Neural cell (in vitro differentiated cells): ENCODE data around the gene IL9R. TPM values are rescaled to one million over a fixed set of nuclear protein-coding genes. Genes with fewer than 3 reads are reported as not detected.

Experiments used
- H2AFZ ChIP-seq: fragments of 200-600, 300-800 bp; sonication (generic), shearing (Covaris generic); 2 replicates; pipeline ENCODE4 v1.6.0; 2014; ENCODE audit warnings: low read depth, mild to moderate bottlenecking, antibody characterized with exemption, low read length, moderate library complexity
- H3F3A ChIP-seq: fragments of 200-600 bp; shearing (Covaris generic); 2 replicates; pipeline ENCODE4 v1.6.1; 2016; ENCODE audit warnings: mild to moderate bottlenecking, moderate library complexity, mixed read lengths, antibody characterized with exemption, low read length; ENCODE audit not compliant: insufficient read depth, poor library complexity, severe bottlenecking
- H3K27ac ChIP-seq: fragments of 200-600, 300-800 bp; sonication (generic), shearing (Covaris generic); 2 replicates; pipeline ENCODE4 v1.5.1; 2014; ENCODE audit warnings: mild to moderate bottlenecking, low read length, moderate library complexity
- H3K27me3 ChIP-seq: fragments of 300-800, 200-600 bp; sonication (generic), shearing (Covaris generic); 2 replicates; pipeline ENCODE4 v1.6.0; 2014; ENCODE audit warnings: mild to moderate bottlenecking, low read depth, low read length, moderate library complexity; ENCODE audit not compliant: insufficient read depth
- H3K36me3 ChIP-seq: fragments of 300-800, 200-600 bp; sonication (generic), shearing (Covaris generic); 2 replicates; pipeline ENCODE4 v1.5.1; 2014; ENCODE audit warnings: mild to moderate bottlenecking, antibody characterized with exemption, low read length, moderate library complexity; ENCODE audit not compliant: insufficient read depth
- H3K4me2 ChIP-seq: fragments of 300-800, 200-600 bp; sonication (generic), shearing (Covaris generic); 2 replicates; pipeline ENCODE4 v1.6.0; 2014; ENCODE audit warnings: mild to moderate bottlenecking, low read length
- H3K4me3 ChIP-seq: fragments of 300-800, 200-600 bp; sonication (generic), shearing (Covaris generic); 2 replicates; pipeline ENCODE4 v1.5.1; 2014; ENCODE audit warnings: mild to moderate bottlenecking, low read length, moderate library complexity
- H3K79me2 ChIP-seq: fragments of 200-600 bp; shearing (Covaris generic); replicated peaks from 2 replicates; pipeline ENCODE4 v1.6.0; 2014; ENCODE audit warnings: mild to moderate bottlenecking, low read length, moderate library complexity; ENCODE audit not compliant: insufficient read depth
- H3K9ac ChIP-seq: fragments of 300-800, 200-600 bp; sonication (generic), shearing (Covaris generic); 2 replicates; pipeline ENCODE4 v1.6.1; 2016; ENCODE audit warnings: mild to moderate bottlenecking, low read length, mixed read lengths
- H3K9me2 ChIP-seq: fragments of 200-600 bp; shearing (Covaris generic); 2 replicates; pipeline ENCODE4 v1.6.1; 2016; ENCODE audit warnings: mild to moderate bottlenecking, low read length, mixed read lengths; ENCODE audit not compliant: insufficient read depth
- H3K9me3 ChIP-seq: fragments of 200-600, 300-800 bp; sonication (generic), shearing (Covaris generic); 2 replicates; pipeline ENCODE4 v1.6.1; 2016; ENCODE audit warnings: mild to moderate bottlenecking, mixed run types, low read length, moderate library complexity, mixed read lengths
- H4K20me1 ChIP-seq: fragments of 200-600 bp; shearing (Covaris generic); 2 replicates; pipeline ENCODE4 v1.6.1; 2016; ENCODE audit warnings: mild to moderate bottlenecking, mixed run types; ENCODE audit not compliant: insufficient read depth
- CTCF ChIP-seq: fragments of 450-650 bp; IDR thresholded peaks from 2 replicates; pipeline ENCODE4 v1.5.1; 2014; ENCODE audit warnings: antibody characterized with exemption, mild to moderate bottlenecking, moderate library complexity; ENCODE audit not compliant: poor library complexity, severe bottlenecking
- EP300 ChIP-seq: fragments of 450-650 bp; conservative IDR thresholded peaks from 2 replicates; pipeline ENCODE4 v1.6.1; 2014; ENCODE audit warnings: antibody characterized with exemption, mild to moderate bottlenecking, moderate library complexity; ENCODE audit not compliant: poor library complexity, severe bottlenecking
- EZH2 ChIP-seq: fragments of 200-600, 300-800 bp; shearing (Covaris generic), sonication (generic); IDR thresholded peaks from 2 replicates; pipeline ENCODE4 v1.6.1; 2014; ENCODE audit warnings: antibody characterized with exemption, low read length, borderline replicate concordance, mild to moderate bottlenecking; ENCODE audit not compliant: insufficient read depth, poor library complexity, severe bottlenecking
- MXI1 ChIP-seq: fragments of 450-650 bp; conservative IDR thresholded peaks from 2 replicates; pipeline ENCODE4 v1.6.1; 2014; ENCODE audit warnings: antibody characterized with exemption, mild to moderate bottlenecking; ENCODE audit not compliant: poor library complexity, severe bottlenecking
- POLR2AphosphoS5 ChIP-seq: IDR thresholded peaks from 2 replicates; pipeline ENCODE4 v1.6.1; 2012
- RAD21 ChIP-seq: fragments of 450-650 bp; conservative IDR thresholded peaks from 2 replicates; pipeline ENCODE4 v1.6.1; 2014; ENCODE audit warnings: antibody characterized with exemption, mild to moderate bottlenecking, moderate library complexity
- REST ChIP-seq: IDR thresholded peaks from 2 replicates; pipeline ENCODE4 v1.6.1; 2012; ENCODE audit warnings: borderline replicate concordance
- SMC3 ChIP-seq: fragments of 450-650 bp; conservative IDR thresholded peaks from 2 replicates; pipeline ENCODE4 v1.6.1; 2014; ENCODE audit warnings: antibody characterized with exemption, mild to moderate bottlenecking, moderate library complexity; ENCODE audit not compliant: poor library complexity
- TAF1 ChIP-seq: IDR thresholded peaks from 2 replicates; pipeline ENCODE4 v1.6.1; 2012; ENCODE audit warnings: low read depth
- polyA minus RNA-seq: library from RNA; depleted of rRNA, polyadenylated mRNA; stranded (reverse); fragments of >200 nt; gene quantifications from 2 replicates; pipeline ENCODE4 v1.2.3, GENCODE V29; 2014
- polyA plus RNA-seq: library from polyadenylated mRNA; depleted of rRNA; stranded (reverse); fragments of >200 nt; gene quantifications from 2 replicates; pipeline ENCODE4 v1.2.3, GENCODE V29; 2014

IL9R gene
- polyA plus RNA-seq: not detected in 2 replicates
- polyA minus RNA-seq: not detected in 2 replicates

GRCh38 chrX:155997436-155997835 is at the start of gene IL9R:
Gene IL9R, plus strand, starts transcription at chrX:155997696. Its CDS starts 64 bp downstream, at chrX:155997760.
- Histone ChIP-seq H3K79me2 (no peaks in the 10 kb centered on the region), H3K36me3 (no peaks in the 10 kb centered on the region), H2AFZ (no peak within 1 kb of the TSS), H3K27me3 (no peaks in the 10 kb centered on the region), H3K9ac (no peak within 1 kb of the TSS), H3K9me3 (no peaks in the 10 kb centered on the region), H3K9me2 (no peaks in the 10 kb centered on the region), H3K27ac (no peak within 1 kb of the TSS), H3K4me3 (no peak within 1 kb of the TSS), H3F3A (no peaks in the 10 kb centered on the region), H3K4me2 (no peak within 1 kb of the TSS), H4K20me1 (no peaks in the 10 kb centered on the region)
- TF ChIP-seq EP300: no peak
- TF ChIP-seq REST: no peak
- no peak for TF ChIP-seq EZH2

- Histone ChIP-seq H3K27me3 (no peaks in the 10 kb centered on the region), H3F3A (no peaks in the 10 kb centered on the region), H3K9me2 (no peaks in the 10 kb centered on the region), H3K9me3 (no peaks in the 10 kb centered on the region), H3K9ac (no peak overlapping the region), H3K4me3 (no peak overlapping the region), H3K4me2 (no peak overlapping the region), H3K27ac (no peak overlapping the region), H4K20me1 (no peaks in the 10 kb centered on the region), H2AFZ (no peak overlapping the region), H3K36me3 (no peaks in the 10 kb centered on the region), H3K79me2 (no peaks in the 10 kb centered on the region)
- no peak for TF ChIP-seq RAD21
- TF ChIP-seq SMC3: no peak
- no peak for TF ChIP-seq POLR2AphosphoS5
- no peak for TF ChIP-seq TAF1
- no peak for TF ChIP-seq MXI1
- TF ChIP-seq EZH2: no peak
- no peak for TF ChIP-seq CTCF
- no peak for TF ChIP-seq REST
- TF ChIP-seq EP300: no peak
Measured at GRCh38 chrX:155949098-155949497, 48.4 kb upstream of the IL9R start.
